Measurements from ENCODE around the gene PROM1. TPM values are rescaled to one million over a fixed set of nuclear protein-coding genes. Genes with fewer than 3 reads are reported as not detected.

Gene PROM1
- polyA plus RNA-seq, 3 donors: not detected

- peaks cover 5 to 12% of the 10 kb centered on the region in 2 donors for H3K36me3 Mint-ChIP-seq
- no CpG with 5 or more reads among the region's 3 CpGs for WGBS (ENCODE audit: insufficient coverage)
- DNase-seq: no peak
- Histone ChIP-seq H3K4me2 (replicated peaks; ENCODE audit: extremely low read depth, low read length, poor library complexity, severe bottlenecking) (no peak overlapping the region), H3K4me3 (replicated peaks in 1 of 3; ENCODE audit: low read depth in 2 of 3, low read length in 3 of 3) (no peak overlapping the region), H3K79me2 (ENCODE audit: insufficient read depth, low read length) (no peaks in the 10 kb centered on the region), H3K9ac (ENCODE audit: insufficient read depth, low read length, poor library complexity, severe bottlenecking) (no peak overlapping the region), H3K9me3 (replicated peaks in 1 of 2; ENCODE audit: control insufficient read depth in 1 of 2, insufficient read depth in 1 of 2, low read length in 2 of 2) (peaks cover 7 to 12% of the 10 kb centered on the region in 2 donors), H3K4me1 (ENCODE audit: control insufficient read depth in 1 of 2, insufficient read depth in 2 of 2, low read length in 2 of 2) (no peaks in the 10 kb centered on the region), H3K27me3 (ENCODE audit: control insufficient read depth in 2 of 2, insufficient read depth in 2 of 2, low read length in 2 of 2) (peaks cover 13 to 14% of the 10 kb centered on the region in 2 donors), H3K36me3 (replicated peaks in 1 of 2; ENCODE audit: control insufficient read depth in 1 of 2, insufficient read depth in 2 of 2, low read length in 2 of 2) (no peaks in the 10 kb centered on the region), H4K20me1 (ENCODE audit: insufficient read depth, low read length) (no peaks in the 10 kb centered on the region), H3K27ac (ENCODE audit: low read depth in 1 of 2, low read length in 2 of 2) (no peak overlapping the region), H2AFZ (ENCODE audit: insufficient read depth, low read depth, low read length, poor library complexity, severe bottlenecking) (no peak overlapping the region)
- peaks cover 7 to 17% (median 12%) of the 10 kb centered on the region in 7 donors for H3K9me3 Mint-ChIP-seq
- no peak overlapping the region for H3K4me3 Mint-ChIP-seq
- peaks cover 3% of the 10 kb centered on the region for H3K4me1 Mint-ChIP-seq
- no peak overlapping the region for H3K27ac Mint-ChIP-seq
- H3K27me3 Mint-ChIP-seq (ENCODE audit: low read depth in 3 of 3): peaks cover 12 to 17% (median 15%) of the 10 kb centered on the region in 3 donors
- TF ChIP-seq, protein P1, sequence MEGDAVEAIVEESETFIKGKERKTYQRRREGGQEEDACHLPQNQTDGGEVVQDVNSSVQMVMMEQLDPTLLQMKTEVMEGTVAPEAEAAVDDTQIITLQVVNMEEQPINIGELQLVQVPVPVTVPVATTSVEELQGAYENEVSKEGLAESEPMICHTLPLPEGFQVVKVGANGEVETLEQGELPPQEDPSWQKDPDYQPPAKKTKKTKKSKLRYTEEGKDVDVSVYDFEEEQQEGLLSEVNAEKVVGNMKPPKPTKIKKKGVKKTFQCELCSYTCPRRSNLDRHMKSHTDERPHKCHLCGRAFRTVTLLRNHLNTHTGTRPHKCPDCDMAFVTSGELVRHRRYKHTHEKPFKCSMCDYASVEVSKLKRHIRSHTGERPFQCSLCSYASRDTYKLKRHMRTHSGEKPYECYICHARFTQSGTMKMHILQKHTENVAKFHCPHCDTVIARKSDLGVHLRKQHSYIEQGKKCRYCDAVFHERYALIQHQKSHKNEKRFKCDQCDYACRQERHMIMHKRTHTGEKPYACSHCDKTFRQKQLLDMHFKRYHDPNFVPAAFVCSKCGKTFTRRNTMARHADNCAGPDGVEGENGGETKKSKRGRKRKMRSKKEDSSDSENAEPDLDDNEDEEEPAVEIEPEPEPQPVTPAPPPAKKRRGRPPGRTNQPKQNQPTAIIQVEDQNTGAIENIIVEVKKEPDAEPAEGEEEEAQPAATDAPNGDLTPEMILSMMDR (IDR thresholded peaks at IDR 0.05): no peak
- intact Hi-C loops (cut with micrococcal nuclease): no loop called here
Observed at GRCh38 chr4:16089156-16089555, 5.3 kb upstream of the PROM1 start.

DNA sequence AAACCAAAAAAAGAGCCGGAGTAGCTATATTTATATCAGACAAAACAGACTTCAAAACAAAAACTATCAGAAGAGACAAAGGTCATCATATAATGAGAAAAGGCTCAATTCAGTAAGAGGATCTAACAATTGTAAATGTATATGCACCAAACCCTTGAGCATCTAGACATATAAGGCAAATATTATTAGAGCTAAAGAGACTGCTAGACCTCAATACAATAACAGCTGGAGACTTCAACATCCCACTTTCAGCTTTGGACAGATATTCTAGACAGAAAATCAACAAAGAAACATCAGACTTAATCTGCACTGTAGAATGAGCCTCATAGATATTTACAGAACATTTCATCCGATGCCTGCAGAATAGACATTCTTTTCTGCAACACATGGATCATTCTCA lies 4.8 kb upstream of the PROM1 start:
- Mint-ChIP-seq H3K36me3 (peaks cover 5 to 16% of the 10 kb centered on the region in 2 donors), H3K27ac (no peak overlapping the region), H3K27me3 (ENCODE audit: low read depth in 3 of 3) (peaks cover 17 to 22% (median 21%) of the 10 kb centered on the region in 3 donors), H3K4me3 (no peak overlapping the region), H3K4me1 (peaks cover 7% of the 10 kb centered on the region), H3K9me3 (peaks cover 7 to 22% (median 12%) of the 10 kb centered on the region in 7 donors)
- Histone ChIP-seq H3K9ac (ENCODE audit: insufficient read depth, low read length, poor library complexity, severe bottlenecking) (no peak overlapping the region), H2AFZ (ENCODE audit: insufficient read depth, low read depth, low read length, poor library complexity, severe bottlenecking) (no peak overlapping the region), H3K4me2 (replicated peaks; ENCODE audit: extremely low read depth, low read length, poor library complexity, severe bottlenecking) (no peak overlapping the region), H3K4me1 (ENCODE audit: control insufficient read depth in 1 of 2, insufficient read depth in 2 of 2, low read length in 2 of 2) (peaks cover 5% of the 10 kb centered on the region in 2 donors), H3K79me2 (ENCODE audit: insufficient read depth, low read length) (no peaks in the 10 kb centered on the region), H3K9me3 (replicated peaks in 1 of 2; ENCODE audit: control insufficient read depth in 1 of 2, insufficient read depth in 1 of 2, low read length in 2 of 2) (peaks cover 7 to 12% of the 10 kb centered on the region in 2 donors), H3K27me3 (ENCODE audit: control insufficient read depth in 2 of 2, insufficient read depth in 2 of 2, low read length in 2 of 2) (peaks cover 19% of the 10 kb centered on the region in 2 donors), H3K27ac (ENCODE audit: low read depth in 1 of 2, low read length in 2 of 2) (no peak overlapping the region), H3K36me3 (replicated peaks in 1 of 2; ENCODE audit: control insufficient read depth in 1 of 2, insufficient read depth in 2 of 2, low read length in 2 of 2) (no peaks in the 10 kb centered on the region), H3K4me3 (replicated peaks in 1 of 3; ENCODE audit: low read depth in 2 of 3, low read length in 3 of 3) (no peak overlapping the region), H4K20me1 (ENCODE audit: insufficient read depth, low read length) (no peaks in the 10 kb centered on the region)
- WGBS (ENCODE audit: insufficient coverage): no CpG with 5 or more reads among the region's 2 CpGs
- intact Hi-C loops (cut with micrococcal nuclease): no loop called here
- DNase-seq: no peak
- TF ChIP-seq, protein P1 (IDR thresholded peaks at IDR 0.05): no peak

All from CD14-positive monocyte (primary cell).